NK-92 (cell line): ENCODE results near the gene LPP.

Experiments used
- DNase-seq: peaks from one replicate; lab custom pipeline; 2025; ENCODE audit not compliant: unreplicated experiment; lab: John Stamatoyannopoulos, UW

Gene LPP

GRCh38 chr3:188505911-188506310 lies 352.0 kb downstream of the LPP start:
- no peak for DNase-seq

GRCh38 chr3:188506446-188506845 lies 352.5 kb downstream of the LPP start:
- no peak for DNase-seq

GRCh38 chr3:188507244-188507720 lies 353.3 kb downstream of the LPP start:
- DNase-seq, result no peak

- no peak for DNase-seq
These were observed 354.5 kb downstream of the LPP start for GRCh38 chr3:188508454-188508853.

- no peak for DNase-seq
These were observed 355.4 kb downstream of the LPP start for GRCh38 chr3:188509316-188509715.

- no peak for DNase-seq
These were observed 356.4 kb downstream of the LPP start for GRCh38 chr3:188510366-188510765.

GRCh38 chr3:188513662-188514328 lies 359.8 kb downstream of the LPP start:
- DNase-seq, result no peak

- DNase-seq, result no peak
These were observed 362.6 kb downstream of the LPP start for GRCh38 chr3:188516515-188516914.

GRCh38 chr3:188518416-188518815 lies 364.5 kb downstream of the LPP start:
- DNase-seq, result no peak

- DNase-seq, result no peak
These were observed 365.0 kb downstream of the LPP start for GRCh38 chr3:188518835-188519452.

GRCh38 chr3:188520466-188520865 lies 366.5 kb downstream of the LPP start:
- no peak for DNase-seq

GRCh38 chr3:188522115-188522514 lies 368.2 kb downstream of the LPP start:
- DNase-seq, result no peak

GRCh38 chr3:188523291-188523690 lies 369.3 kb downstream of the LPP start:
- DNase-seq, result no peak

GRCh38 chr3:188524052-188524451 lies 370.1 kb downstream of the LPP start:
- no peak for DNase-seq

- DNase-seq, result no peak
These were observed 372.1 kb downstream of the LPP start for GRCh38 chr3:188526057-188526456.

- DNase-seq, result no peak
These were observed 373.4 kb downstream of the LPP start for GRCh38 chr3:188527389-188527788.

GRCh38 chr3:188528396-188528795 lies 374.4 kb downstream of the LPP start:
- no peak for DNase-seq

- no peak for DNase-seq
These were observed 375.3 kb downstream of the LPP start for GRCh38 chr3:188529228-188529627.

- DNase-seq, result no peak
These were observed 376.3 kb downstream of the LPP start for GRCh38 chr3:188530226-188530625.

GRCh38 chr3:188531210-188531609 lies 377.3 kb downstream of the LPP start:
- no peak for DNase-seq

GRCh38 chr3:188533172-188533571 lies 379.2 kb downstream of the LPP start:
- no peak for DNase-seq

GRCh38 chr3:188533612-188534357 lies 379.8 kb downstream of the LPP start:
- DNase-seq, result no peak
